K562 treated with DMSO at 1 percent for 48 hours (cell line): Measurements from ENCODE around the gene KCNQ1OT1. TPM values are rescaled to one million over a fixed set of nuclear protein-coding genes. Genes with fewer than 3 reads are reported as not detected.

Source experiments
- total RNA-seq: library from RNA; unstranded; fragments of 300-600 nt; gene quantifications from 2 replicates; pipeline ENCODE4 v1.2.3, GENCODE V29; 2022; ENCODE audit warnings: low replicate concordance; ENCODE audit errors: extremely low read depth

Gene KCNQ1OT1
- not detected in 2 replicates for total RNA-seq

DNA sequence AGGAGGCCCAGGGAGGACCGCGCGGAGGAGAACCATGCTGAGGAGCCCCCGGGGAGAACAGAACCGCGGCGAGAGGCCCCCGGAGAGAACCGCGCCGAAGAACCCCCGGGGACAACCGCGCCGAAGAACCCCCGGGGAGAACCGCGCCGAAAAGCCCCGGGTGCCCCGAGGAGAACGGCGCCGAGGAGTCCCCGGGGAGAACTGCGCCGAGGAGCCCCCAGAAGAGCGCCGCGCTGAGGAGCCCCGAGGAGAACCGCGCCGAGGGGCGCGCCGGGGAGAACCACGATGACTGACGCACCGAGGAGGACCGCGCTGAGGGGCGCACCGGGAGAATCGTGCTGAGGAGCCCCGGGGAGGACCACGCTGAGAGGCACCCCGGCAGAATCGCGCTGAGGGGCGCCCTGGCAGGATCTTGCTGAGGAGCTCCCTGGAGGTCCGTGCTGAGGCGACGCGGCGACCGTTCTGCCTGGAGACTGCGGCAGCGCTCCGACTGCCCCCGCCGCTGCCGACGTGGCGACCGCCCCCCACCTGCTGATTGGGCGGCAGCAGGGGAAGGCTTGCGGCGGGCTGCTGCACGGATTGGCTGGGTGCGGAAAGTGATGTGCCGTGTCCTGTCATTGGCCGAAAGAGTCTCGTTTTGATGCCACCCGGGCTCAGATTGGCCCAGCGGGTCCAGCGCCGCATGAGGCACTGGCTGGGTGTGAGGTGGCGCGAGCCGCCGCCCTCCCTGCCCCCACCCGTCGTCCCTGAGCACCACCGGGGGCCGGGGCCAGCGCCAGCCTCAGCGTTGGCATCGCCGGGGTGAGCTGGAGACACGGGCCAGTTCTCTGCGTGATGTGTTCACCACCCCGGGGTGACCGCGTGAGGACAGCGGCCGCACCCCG lies at the start of gene KCNQ1OT1:
TSS of gene KCNQ1OT1 (minus strand) at position 464 of the 884 bp plus-strand sequence.

Other genes starting within 250 kb of the KCNQ1OT1 start
- gene CDKN1C, start 185.8 kb upstream of the KCNQ1OT1 start, total RNA-seq, result not detected in 2 replicates
- not detected in 2 replicates for gene PHLDA2, start 229.4 kb upstream of the KCNQ1OT1 start, total RNA-seq